ENCODE data around the gene CST2.

DNA sequence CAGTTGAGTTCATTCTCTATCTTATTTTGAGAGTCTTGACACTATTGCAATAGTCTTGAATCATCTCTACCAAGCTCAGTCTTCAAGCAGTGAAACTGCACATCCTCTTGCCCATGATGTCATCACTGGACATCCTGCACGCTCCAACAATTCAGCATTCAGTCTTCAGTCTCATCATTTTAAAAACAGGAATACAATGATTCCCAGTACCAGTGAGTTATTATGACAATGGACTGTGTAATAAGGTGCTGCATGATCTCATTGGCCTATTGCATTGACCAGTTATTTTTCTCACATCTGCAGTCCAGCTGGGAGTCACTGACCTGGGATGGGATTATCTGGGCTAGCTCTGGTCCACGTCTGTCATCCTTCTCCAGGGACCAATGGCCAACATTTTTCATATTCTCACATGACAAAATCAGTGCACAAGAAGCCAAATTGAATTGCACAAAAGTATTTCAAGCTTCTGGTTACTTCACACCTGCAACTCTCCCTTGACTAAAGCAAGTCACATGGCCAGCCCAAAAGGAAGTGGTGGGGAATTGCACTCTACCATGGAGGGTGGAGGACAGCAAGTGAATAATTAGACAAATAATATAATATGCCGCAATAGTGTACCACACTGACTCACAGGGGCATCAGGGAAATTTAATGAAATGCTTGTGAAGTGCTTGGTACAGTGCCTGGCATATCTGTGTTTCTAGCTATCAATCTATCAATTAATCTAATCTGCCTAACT, 6.4 kb upstream of the CST2 start:
- TF ChIP-seq CTCF (IDR thresholded peaks at IDR 0.05; ENCODE audit: low read depth, low read length) (no peak), EZH2phosphoT487 (IDR thresholded peaks at IDR 0.05; ENCODE audit: low read depth) (no peak)
